Hepatocyte (in vitro differentiated cells): ENCODE measurements around the gene TASOR2. TPM values are rescaled to one million over a fixed set of nuclear protein-coding genes. Genes with fewer than 3 reads are reported as not detected.

Source experiments
- DNase-seq: peaks from one replicate; pipeline ENCODE4 v3.0.0-alpha.2; 2016; ENCODE audit warnings: low spot score
- H2AFZ ChIP-seq: fragments of 200-600 bp; sonication (generic); 2 replicates; pipeline ENCODE4 v1.6.0; 2016; ENCODE audit warnings: antibody characterized with exemption, mild to moderate bottlenecking
- H3K27ac ChIP-seq: fragments of 200-600 bp; sonication (generic); 2 replicates; pipeline ENCODE4 v1.5.1; 2016; ENCODE audit warnings: mild to moderate bottlenecking
- H3K27me3 ChIP-seq: fragments of 200-600 bp; sonication (generic); 2 replicates; pipeline ENCODE4 v1.6.1; 2016
- H3K36me3 ChIP-seq: fragments of 200-600 bp; sonication (generic); replicated peaks from 2 replicates; pipeline ENCODE4 v1.5.1; 2016; ENCODE audit warnings: low read depth; ENCODE audit not compliant: insufficient read depth
- H3K4me1 ChIP-seq: fragments of 200-600 bp; sonication (generic); 2 replicates; pipeline ENCODE4 v1.5.1; 2016; ENCODE audit warnings: mild to moderate bottlenecking, moderate library complexity; ENCODE audit not compliant: insufficient read depth
- H3K4me2 ChIP-seq: fragments of 200-600 bp; sonication (generic); 2 replicates; pipeline ENCODE4 v1.6.0; 2016
- H3K4me3 ChIP-seq: fragments of 200-600 bp; sonication (generic); 2 replicates; pipeline ENCODE4 v1.5.1; 2016; ENCODE audit warnings: mild to moderate bottlenecking
- H3K79me2 ChIP-seq: fragments of 200-600 bp; sonication (generic); 2 replicates; pipeline ENCODE4 v1.6.0; 2017; ENCODE audit warnings: mild to moderate bottlenecking
- H3K9me2 ChIP-seq: fragments of 200-600 bp; sonication (generic); replicated peaks from 2 replicates; pipeline ENCODE4 v1.6.0; 2017; ENCODE audit warnings: mild to moderate bottlenecking; ENCODE audit not compliant: insufficient read depth
- H3K9me3 ChIP-seq: fragments of 200-600 bp; sonication (generic); 2 replicates; pipeline ENCODE4 v1.5.1; 2016; ENCODE audit warnings: low read depth, mild to moderate bottlenecking
- H4K20me1 ChIP-seq: fragments of 200-600 bp; sonication (generic); 2 replicates; pipeline ENCODE4 v1.6.0; 2016; ENCODE audit warnings: mild to moderate bottlenecking; ENCODE audit not compliant: insufficient read depth, poor library complexity, severe bottlenecking
- EZH2 ChIP-seq: fragments of 200-600 bp; sonication (generic); IDR thresholded peaks from 2 replicates; pipeline ENCODE4 v1.6.1; 2016; ENCODE audit warnings: antibody characterized with exemption, mild to moderate bottlenecking, borderline replicate concordance
- EZH2phosphoT487 ChIP-seq: fragments of 200-600 bp; sonication (generic); IDR thresholded peaks from one replicate; pipeline ENCODE4 v1.6.1; 2018; ENCODE audit warnings: antibody characterized with exemption, mild to moderate bottlenecking, low read depth, moderate library complexity; ENCODE audit not compliant: unreplicated experiment, severe bottlenecking
- WGBS: methylation state at CpG from one replicate; pipeline ENCODE4 v1.1.6; 2016; ENCODE audit warnings: low lambda C conversion rate; ENCODE audit errors: missing lambda C conversion rate; 5-methylcytosine and 5-hydroxymethylcytosine counted together
- polyA plus RNA-seq: library from polyadenylated mRNA; unstranded; fragments of >200 nt; fragmentation: Nextera tagmentation; extraction: Ambion mirVana; gene quantifications from 2 replicates; pipeline ENCODE4 v1.2.1, GENCODE V29; 2016
- total RNA-seq: library from RNA; depleted of rRNA; stranded (reverse); fragments of >200 nt; gene quantifications from 2 replicates; pipeline ENCODE4 v1.2.3, GENCODE V29; 2014
- TF ChIP-seq, protein P1 (sequence below): fragments of 200-600 bp; sonication (generic); IDR thresholded peaks from 2 replicates; pipeline ENCODE4 v1.5.1; 2016; ENCODE audit warnings: antibody characterized with exemption, mild to moderate bottlenecking; ENCODE audit not compliant: poor library complexity

The TASOR2 gene
- total and polyA plus RNA-seq, 2 experiments from 2014 or later = 13.5 to 38.4 TPM

GRCh38 chr10:5698062-5698461 lies 13.4 kb downstream of the TASOR2 start:
- no peak for DNase-seq
- H3K79me2 ChIP-seq = peaks cover 99% of the 10 kb centered on the region
- peaks cover 30% of the 10 kb centered on the region for H4K20me1 ChIP-seq
- H3K4me3 ChIP-seq = no peak overlapping the region
- no peaks in the 10 kb centered on the region for H3K9me2 ChIP-seq
- H3K9me3 ChIP-seq = no peaks in the 10 kb centered on the region
- no peaks in the 10 kb centered on the region for H3K27me3 ChIP-seq
- H3K4me1 ChIP-seq = peaks cover 16% of the 10 kb centered on the region
- no peak overlapping the region for H3K4me2 ChIP-seq
- no peaks in the 10 kb centered on the region for H3K36me3 ChIP-seq
- 100% methylated on average over 1 of the region's 1 CpG for WGBS
- no peak overlapping the region for H3K27ac ChIP-seq
- no peak overlapping the region for H2AFZ ChIP-seq
- no peak for TF ChIP-seq EZH2
- TF ChIP-seq, protein P1, sequence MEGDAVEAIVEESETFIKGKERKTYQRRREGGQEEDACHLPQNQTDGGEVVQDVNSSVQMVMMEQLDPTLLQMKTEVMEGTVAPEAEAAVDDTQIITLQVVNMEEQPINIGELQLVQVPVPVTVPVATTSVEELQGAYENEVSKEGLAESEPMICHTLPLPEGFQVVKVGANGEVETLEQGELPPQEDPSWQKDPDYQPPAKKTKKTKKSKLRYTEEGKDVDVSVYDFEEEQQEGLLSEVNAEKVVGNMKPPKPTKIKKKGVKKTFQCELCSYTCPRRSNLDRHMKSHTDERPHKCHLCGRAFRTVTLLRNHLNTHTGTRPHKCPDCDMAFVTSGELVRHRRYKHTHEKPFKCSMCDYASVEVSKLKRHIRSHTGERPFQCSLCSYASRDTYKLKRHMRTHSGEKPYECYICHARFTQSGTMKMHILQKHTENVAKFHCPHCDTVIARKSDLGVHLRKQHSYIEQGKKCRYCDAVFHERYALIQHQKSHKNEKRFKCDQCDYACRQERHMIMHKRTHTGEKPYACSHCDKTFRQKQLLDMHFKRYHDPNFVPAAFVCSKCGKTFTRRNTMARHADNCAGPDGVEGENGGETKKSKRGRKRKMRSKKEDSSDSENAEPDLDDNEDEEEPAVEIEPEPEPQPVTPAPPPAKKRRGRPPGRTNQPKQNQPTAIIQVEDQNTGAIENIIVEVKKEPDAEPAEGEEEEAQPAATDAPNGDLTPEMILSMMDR = no peak
- no peak for TF ChIP-seq EZH2phosphoT487

GRCh38 chr10:5708356-5708755 lies 23.7 kb downstream of the TASOR2 start:
- no peaks in the 10 kb centered on the region for H3K27me3 ChIP-seq
- H3K36me3 ChIP-seq = no peaks in the 10 kb centered on the region
- H3K4me3 ChIP-seq = no peak overlapping the region
- DNase-seq = no peak
- H2AFZ ChIP-seq = no peak overlapping the region
- H3K4me2 ChIP-seq = no peak overlapping the region
- H3K9me3 ChIP-seq = no peaks in the 10 kb centered on the region
- H4K20me1 ChIP-seq = no peaks in the 10 kb centered on the region
- H3K27ac ChIP-seq = no peak overlapping the region
- peaks cover 90% of the 10 kb centered on the region for H3K79me2 ChIP-seq
- no peaks in the 10 kb centered on the region for H3K4me1 ChIP-seq
- H3K9me2 ChIP-seq = no peaks in the 10 kb centered on the region
- TF ChIP-seq EZH2phosphoT487 (no peak), EZH2 (no peak)
- TF ChIP-seq, protein P1 = no peak

DNA sequence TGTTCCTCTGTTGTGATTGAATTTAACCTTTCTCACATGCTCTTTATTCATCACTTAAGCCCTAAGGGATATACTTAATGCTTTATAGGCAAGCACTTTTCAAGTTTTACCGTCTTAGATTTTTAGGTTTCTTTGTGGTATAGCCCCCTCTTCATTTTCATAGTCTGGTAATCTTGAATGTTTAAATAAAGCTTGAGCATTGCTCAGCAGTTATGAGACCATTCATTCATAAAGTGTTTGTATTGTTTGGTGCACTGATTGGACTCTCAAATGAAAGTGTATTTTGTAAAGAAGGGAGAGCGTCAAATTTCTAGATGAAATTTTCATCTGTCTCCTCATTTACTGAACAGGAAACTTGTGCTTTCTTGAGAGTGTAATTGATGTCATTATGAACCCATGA lies 25.2 kb downstream of the TASOR2 start:
- 73% methylated on average over 2 of the region's 2 CpGs for WGBS
- TF ChIP-seq EZH2phosphoT487 (no peak), EZH2 (no peak)
- TF ChIP-seq, protein P1 = no peak
- H3K9me2 ChIP-seq = no peaks in the 10 kb centered on the region
- H3K4me1 ChIP-seq = no peaks in the 10 kb centered on the region
- H3K4me3 ChIP-seq = no peak overlapping the region
- H3K79me2 ChIP-seq = peaks cover 85% of the 10 kb centered on the region
- no peak overlapping the region for H2AFZ ChIP-seq
- H3K36me3 ChIP-seq = no peaks in the 10 kb centered on the region
- no peaks in the 10 kb centered on the region for H4K20me1 ChIP-seq
- DNase-seq = no peak
- H3K27ac ChIP-seq = no peak overlapping the region
- no peak overlapping the region for H3K4me2 ChIP-seq
- no peaks in the 10 kb centered on the region for H3K9me3 ChIP-seq
- H3K27me3 ChIP-seq = no peaks in the 10 kb centered on the region

DNA sequence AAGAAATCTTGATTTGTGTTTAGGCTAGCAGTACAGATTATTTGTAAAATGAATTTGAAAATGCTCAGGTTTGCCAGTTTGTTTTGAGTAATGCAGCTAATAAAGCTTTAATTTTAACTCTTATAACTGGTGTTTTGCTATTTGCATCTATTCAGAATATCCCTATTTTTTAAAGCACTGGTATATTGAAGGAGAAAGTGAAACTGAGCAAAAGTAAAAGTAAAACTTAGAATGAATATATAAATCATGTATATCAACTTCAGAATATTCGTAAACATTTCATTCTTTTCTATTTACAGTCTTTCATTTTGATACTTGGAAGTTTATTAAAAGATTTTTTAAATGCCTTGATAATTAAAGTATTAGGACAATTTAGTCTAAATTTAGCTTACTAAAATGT lies 26.2 kb downstream of the TASOR2 start:
- Histone ChIP-seq H3K9me2 (no peaks in the 10 kb centered on the region), H3K4me1 (no peaks in the 10 kb centered on the region), H3K9me3 (no peaks in the 10 kb centered on the region), H2AFZ (no peak overlapping the region), H3K79me2 (peaks cover 78% of the 10 kb centered on the region), H3K27ac (no peak overlapping the region), H3K4me3 (no peak overlapping the region), H3K4me2 (peak overlapping the region; percentile 35), H4K20me1 (no peaks in the 10 kb centered on the region), H3K27me3 (no peaks in the 10 kb centered on the region), H3K36me3 (no peaks in the 10 kb centered on the region)
- no peak for DNase-seq
- TF ChIP-seq EZH2 (no peak), EZH2phosphoT487 (no peak)
- TF ChIP-seq, protein P1 = no peak
- 100% methylated on average over 1 of the region's 1 CpG for WGBS
